ENCODE measurements around the gene OSMR.

The OSMR gene

GRCh38 chr5:38845526-38846378, at the start of gene OSMR:
TSS of gene OSMR (plus strand) at chr5:38846012. CDS start at chr5:38869045, 23,033 bp downstream.
- DNase-seq, result no peak

GRCh38 chr5:38796742-38797108, 49.1 kb upstream of the OSMR start:
- DNase-seq, result no peak

GRCh38 chr5:38797838-38798237, 48.0 kb upstream of the OSMR start:
- DNase-seq, result no peak

- no peak for DNase-seq
Measured at GRCh38 chr5:38799556-38800377, 46.0 kb upstream of the OSMR start.

GRCh38 chr5:38800515-38800914, 45.3 kb upstream of the OSMR start:
- DNase-seq, result no peak

- DNase-seq, result no peak
Measured at GRCh38 chr5:38802125-38802524, 43.7 kb upstream of the OSMR start.

- DNase-seq, result no peak
Measured at GRCh38 chr5:38803246-38803645, 42.6 kb upstream of the OSMR start.

- DNase-seq, result no peak
Measured at GRCh38 chr5:38806775-38807258, 39.0 kb upstream of the OSMR start.

- DNase-seq, result no peak
Measured at GRCh38 chr5:38807570-38808483, 38.0 kb upstream of the OSMR start.

GRCh38 chr5:38808666-38809343, 37.0 kb upstream of the OSMR start:
- no peak for DNase-seq

- no peak for DNase-seq
Measured at GRCh38 chr5:38809388-38810359, 36.1 kb upstream of the OSMR start.

GRCh38 chr5:38814879-38815278, 30.9 kb upstream of the OSMR start:
- DNase-seq, result no peak

- DNase-seq, result no peak
Measured at GRCh38 chr5:38816083-38817030, 29.5 kb upstream of the OSMR start.

GRCh38 chr5:38821679-38822078, 24.1 kb upstream of the OSMR start:
- DNase-seq, result no peak

GRCh38 chr5:38823503-38823902, 22.3 kb upstream of the OSMR start:
- DNase-seq, result no peak

GRCh38 chr5:38824821-38825220, 21.0 kb upstream of the OSMR start:
- no peak for DNase-seq

GRCh38 chr5:38825494-38825893, 20.3 kb upstream of the OSMR start:
- DNase-seq, result no peak

GRCh38 chr5:38827525-38827924, 18.3 kb upstream of the OSMR start:
- no peak for DNase-seq

GRCh38 chr5:38830521-38831051, 15.2 kb upstream of the OSMR start:
- DNase-seq, result no peak
